Caki2 (cell line): Measurements from ENCODE around the gene PRKAB1. TPM values are rescaled to one million over a fixed set of nuclear protein-coding genes. Genes with fewer than 3 reads are reported as not detected.
A peak's percentile ranks its signal among the peaks of the same experiment; 100 is the strongest.

Experiments used
- DNase-seq: peaks from one replicate; pipeline ENCODE4 v3.0.0-alpha.2; 2015; ENCODE audit warnings: low read depth
- in situ Hi-C: cut with HindIII; loops from 2 replicates; pipeline ENCODE4 v1.10.0; 2016; ENCODE audit warnings: low sequenced_read_pairs, low pct_unique_long_range_greater_than_20kb, mixed read lengths
- total RNA-seq: library from RNA; depleted of rRNA; stranded (reverse); fragments of >200 nt; shearing (Covaris generic); gene quantifications from 2 replicates; pipeline ENCODE4 v1.2.3, GENCODE V29; 2014; ENCODE audit warnings: low replicate concordance

Gene PRKAB1
- total RNA-seq, 1 experiment from 2014 or later = 59.8 TPM

DNA sequence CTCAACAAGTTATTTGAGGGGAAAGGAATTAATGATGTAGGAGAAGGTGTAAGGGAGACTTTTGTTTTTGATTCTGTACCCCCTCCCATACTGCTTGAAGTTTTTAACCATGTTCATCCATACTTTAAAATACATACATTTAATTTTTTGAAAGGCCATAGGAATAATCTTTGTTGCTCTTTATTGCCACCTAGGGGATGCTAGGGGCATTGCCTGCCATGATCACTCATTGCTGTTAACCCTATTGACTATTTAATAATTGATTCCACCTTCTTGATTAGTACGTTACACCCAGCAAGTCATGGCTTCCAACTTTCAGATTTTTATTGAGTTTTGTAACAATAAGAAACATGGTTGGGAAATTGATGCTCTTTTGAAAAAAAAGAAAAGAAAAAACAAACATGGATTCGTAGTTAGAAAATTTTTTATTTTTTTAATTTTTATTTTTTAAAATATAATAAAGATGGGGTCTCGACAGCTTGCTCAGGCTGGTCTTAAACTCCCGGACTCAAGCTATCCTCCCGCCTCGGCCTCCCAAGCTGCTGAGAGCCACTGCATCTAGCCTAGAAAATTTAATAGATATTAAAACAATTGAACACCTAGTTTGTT lies 8.5 kb upstream of the PRKAB1 start:
- in situ Hi-C loops = no loop called here
- no peak for DNase-seq

DNA sequence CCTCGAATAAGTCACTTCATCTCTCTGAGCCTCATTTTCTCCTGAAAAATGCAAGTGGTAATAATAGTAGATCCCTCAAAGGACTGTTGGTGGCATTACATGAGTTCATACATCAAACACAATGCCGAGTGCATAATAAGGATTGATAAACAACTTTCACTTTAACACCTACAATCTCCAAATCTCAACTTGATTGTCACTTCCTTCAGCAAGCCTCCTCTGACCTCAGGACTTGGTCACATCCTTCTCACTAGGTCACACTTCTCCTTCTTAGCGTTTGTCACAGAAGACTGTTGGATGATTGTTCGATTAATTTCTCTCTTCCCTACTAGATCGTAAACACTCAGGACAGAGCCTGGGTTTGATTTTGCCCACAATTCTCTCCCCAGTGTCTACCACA lies 7.9 kb upstream of the PRKAB1 start:
- in situ Hi-C loops = no loop called here
- no peak for DNase-seq

DNA sequence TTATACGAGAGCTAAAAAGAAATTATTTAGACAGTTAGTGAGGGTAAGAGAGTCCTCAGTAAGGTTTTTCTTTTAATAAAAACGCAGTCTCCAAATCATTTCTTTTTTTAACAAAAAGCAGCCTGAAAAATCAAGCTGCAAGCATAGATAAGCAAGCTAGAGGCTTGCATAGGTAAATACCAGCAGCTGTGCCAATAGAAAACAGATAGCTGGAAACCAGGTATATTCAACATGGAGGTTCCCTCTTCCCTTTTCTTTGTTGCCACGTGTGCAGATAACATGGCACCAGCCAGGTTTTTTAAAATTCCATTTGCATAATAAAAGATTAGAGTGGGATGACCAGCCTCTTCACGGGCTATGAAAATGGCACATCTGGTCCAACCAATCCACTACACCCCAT lies 6.1 kb upstream of the PRKAB1 start:
- in situ Hi-C loops = no loop called here

DNA sequence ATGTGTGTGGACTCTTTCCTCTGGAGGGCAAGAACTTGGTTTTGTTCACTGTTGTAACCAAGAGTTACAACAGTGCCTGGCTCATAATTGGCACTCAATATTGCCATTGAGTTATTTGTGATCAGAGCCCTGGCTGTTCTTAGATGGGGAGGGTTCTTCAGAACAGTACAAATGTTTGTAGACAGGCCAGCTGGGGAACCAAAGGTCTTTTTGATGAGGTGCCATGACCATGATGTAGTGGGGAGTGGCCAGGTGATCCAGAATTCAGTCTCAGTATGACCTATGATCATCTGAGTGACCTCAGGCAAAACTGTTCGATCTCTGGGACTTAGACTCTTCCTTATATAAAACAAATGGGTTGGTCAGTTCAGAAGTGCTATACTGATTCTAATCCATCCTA lies 3.3 kb upstream of the PRKAB1 start:
- no peak for DNase-seq
- in situ Hi-C loops = no loop called here

More for the DNA sequence above, 6.1 kb upstream of the PRKAB1 start:
- DNase-seq = no peak

DNA sequence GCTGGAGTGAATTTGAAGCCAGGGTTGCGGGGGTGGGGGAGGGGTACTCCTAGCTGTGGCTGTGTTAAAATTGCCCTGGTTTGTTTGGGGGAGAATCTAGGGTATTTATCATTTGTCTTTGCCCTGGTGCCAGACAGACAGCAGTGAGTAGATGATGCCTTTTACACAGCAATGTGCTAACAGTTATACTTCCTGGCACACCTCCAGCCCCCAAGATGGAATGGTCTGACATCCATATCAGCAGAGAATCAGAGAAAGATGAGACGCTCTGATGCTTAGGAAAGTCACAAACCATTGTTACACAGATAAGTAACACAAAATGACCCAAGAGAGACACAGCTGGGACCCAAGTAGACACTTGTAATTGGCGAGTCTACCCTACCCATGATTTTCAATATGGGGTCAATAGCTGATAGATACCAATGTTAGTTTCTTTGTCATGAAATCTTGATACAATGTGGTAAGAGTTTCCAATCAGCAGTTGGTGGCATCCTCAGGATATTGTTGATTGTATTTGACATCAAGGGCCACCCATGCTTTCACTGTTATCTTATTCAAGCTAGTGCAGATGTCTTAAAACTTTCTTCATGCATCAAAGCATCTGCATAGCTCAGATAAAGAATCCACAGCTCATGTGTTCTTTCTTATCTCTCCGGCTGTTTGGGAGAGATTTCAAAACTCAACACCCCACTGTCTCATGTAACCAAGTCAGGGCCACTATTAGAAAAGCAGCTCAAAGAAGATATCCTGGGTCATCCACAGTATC lies 2.6 kb upstream of the PRKAB1 start:
- in situ Hi-C loops = no loop called here
- no peak for DNase-seq

DNA sequence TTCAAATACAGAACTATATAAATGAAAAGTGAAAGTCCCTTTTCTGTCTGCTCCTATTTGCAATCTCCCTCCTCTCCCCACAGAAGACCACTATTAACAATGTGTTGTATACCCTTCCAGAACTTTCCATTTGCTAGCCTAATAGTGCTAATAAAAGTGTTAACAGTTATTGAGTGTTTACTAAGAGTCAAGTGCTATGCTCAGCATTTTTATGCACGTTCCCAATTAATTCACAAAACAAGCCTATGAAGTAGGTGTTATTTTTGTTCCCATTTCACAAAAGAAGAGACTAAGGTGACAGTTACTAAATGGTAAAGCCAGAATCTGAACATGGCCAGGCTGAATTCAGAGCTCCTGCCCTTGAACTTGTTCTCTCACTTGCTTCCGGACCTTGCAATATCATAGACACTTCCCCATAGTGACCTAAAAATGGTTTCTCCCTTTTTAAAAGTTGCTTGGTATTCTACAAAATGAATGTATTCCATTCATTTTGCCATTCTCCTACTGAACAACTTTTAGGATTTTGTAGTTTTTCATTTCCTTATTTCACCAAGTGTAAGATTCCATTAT lies 1.6 kb upstream of the PRKAB1 start:
- DNase-seq = no peak
- in situ Hi-C loops = no loop called here

DNA sequence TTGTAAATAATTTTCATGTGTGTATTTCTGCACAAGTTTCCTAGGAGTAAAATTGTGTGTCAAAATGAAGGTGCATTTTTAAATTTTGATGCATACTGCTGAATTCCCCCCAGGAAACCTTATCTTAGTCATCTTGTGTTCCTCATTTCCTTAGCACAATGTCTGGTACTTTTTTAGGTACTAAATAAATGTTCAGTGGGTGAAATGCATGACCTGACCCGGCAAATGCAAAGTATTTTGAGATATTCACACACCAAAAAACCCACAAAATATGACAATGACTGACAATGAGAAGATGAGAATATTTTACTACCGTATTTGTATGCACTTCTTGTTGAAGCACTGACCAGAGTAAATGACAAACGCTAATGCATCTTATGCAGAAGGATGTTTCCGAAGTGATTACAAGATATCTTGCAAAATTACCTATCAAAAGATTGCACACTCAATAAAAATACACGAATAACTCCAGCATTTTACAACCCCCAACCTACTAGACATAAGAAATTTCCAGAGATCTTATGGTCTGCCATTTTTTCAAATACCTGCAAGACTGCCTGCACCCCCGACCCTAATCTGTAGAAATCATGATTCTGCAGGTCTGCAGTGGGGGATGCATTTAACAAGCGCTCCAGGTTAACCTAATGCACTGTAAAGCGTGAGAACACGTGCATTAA lies 895 bp upstream of the PRKAB1 start:
- DNase-seq = no peak
- in situ Hi-C loops = no loop called here

DNA sequence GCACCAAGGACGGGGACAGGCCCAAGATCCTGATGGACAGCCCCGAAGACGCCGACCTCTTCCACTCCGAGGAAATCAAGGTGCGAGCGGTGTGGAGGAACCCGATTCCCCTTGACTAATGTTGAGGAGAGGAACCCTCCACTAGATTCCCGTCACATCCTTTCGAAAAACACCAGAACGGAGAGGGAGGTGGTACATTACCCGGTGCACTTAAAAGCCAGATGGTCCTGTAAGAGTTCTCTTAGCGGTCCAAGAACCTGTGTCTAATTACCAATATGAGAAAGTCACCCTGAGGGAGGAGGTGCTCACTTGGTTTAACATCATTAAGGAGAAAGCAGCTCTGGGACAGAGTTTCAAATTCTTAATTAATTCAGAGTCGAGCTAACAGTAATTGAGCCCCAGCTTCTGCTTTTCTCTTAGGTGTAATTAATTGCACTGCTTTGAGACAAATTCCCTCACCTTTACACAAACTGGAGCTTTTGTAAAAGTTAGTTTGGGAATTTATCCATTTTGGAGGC lies 450 bp downstream of the PRKAB1 start:
- in situ Hi-C loops = no loop called here
- DNase-seq = no peak

DNA sequence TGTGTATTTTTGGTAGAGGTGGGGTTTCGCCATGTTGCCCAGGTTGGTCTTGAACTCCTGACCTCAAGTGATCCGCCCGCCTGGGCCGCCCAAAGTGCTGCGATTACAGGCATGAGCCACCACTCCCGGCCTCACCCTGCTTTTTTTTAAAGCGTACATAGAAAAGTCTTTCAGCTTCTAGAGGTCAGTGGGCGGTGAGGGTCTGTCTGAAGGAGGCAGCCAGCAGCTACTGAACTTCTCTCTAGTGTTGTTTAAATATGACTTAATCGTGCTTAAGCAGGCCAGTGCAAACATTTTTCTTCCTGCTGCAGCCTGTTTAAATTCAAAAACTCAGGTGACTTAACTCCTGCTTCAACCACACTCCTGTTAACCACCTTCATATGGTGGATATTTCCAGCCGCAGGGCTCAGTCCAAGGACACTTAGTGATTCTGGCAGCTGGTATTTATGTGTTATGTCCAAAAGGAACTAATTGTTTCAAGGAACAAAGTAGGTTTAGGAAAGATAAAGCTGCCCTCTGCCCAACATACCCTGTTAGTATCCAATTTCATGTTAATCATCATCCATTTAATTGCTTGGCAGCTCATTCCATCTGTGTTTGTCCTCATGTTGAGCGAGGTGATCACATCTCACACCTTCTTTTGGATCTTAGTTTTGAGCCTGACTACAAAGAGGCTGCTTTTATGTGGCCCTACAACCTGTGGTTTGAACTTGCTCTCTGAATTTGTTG lies 2.0 kb downstream of the PRKAB1 start:
- DNase-seq = peak; percentile 94
- in situ Hi-C loops = no loop called here

DNA sequence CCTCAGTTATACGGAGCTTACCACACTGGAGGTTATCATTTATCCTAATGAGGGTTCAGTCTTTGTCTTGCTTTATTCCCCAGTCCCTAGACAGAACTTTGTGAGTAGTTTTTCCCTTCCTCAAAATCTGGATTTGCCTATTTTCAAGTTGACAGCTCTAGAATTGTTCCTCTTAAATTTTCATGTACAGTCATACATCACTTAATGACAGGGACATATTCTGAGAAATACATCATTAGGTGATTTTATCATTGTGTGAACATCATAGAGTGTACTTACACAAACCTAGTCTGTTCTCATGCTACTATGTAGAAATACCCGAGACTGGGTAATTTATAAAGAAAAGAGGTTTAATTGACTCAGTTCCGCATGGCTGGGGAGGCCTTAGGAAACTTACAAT lies 3.1 kb downstream of the PRKAB1 start:
- in situ Hi-C loops = no loop called here
- DNase-seq = no peak

DNA sequence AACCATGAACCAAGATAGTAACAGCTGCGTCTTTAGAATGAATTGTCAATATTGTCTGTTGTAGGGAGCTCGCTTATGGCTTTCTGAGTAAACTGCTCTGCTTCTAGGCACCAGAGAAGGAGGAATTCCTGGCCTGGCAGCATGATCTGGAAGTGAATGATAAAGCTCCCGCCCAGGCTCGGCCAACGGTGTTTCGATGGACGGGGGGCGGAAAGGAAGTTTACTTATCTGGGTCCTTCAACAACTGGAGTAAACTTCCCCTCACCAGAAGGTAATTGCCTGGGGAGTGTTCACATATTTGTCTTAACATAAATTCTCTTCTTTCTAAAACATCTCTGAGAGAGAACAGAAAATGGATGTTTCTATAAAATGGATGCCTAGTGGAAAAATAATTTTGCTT lies 4.3 kb downstream of the PRKAB1 start:
- in situ Hi-C loops = no loop called here
- no peak for DNase-seq

DNA sequence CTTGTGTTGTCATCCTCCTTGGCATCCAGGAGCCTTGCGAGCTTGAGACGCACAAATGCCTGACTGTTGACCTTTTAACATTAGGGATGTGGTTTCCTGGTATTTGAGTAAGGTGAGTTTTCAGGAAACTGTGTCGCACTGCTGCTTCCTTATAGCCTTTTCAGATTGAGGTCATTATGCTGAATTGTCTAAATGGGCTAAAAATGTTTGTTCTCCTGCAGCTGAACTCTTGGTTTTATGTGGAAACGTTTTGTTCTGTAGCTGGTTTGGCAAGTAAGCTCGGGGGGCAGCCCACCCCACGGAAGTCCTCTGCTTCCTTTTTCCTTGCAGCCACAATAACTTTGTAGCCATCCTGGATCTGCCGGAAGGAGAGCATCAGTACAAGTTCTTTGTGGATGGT lies 5.7 kb downstream of the PRKAB1 start:
- in situ Hi-C loops = no loop called here

DNA sequence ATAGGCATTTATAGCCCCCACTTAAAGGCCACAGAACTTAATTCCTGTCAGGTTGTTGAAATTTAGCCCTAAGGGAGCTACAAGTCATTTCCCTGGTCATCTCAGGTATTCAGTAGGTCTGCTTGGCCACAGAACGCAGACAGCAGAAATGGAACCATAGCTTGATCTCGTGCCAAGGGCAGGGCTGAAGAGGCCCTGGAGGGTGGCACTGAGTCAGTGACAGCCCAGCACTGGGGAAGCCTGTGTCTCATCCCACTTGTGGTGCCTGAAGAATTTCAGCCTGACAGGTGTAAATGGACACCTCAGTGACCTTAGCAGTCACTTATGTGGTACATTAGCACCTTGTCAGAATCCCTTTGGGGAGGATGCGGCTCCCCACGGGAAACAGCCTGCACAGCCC lies 6.6 kb downstream of the PRKAB1 start:
- in situ Hi-C loops = no loop called here

More for the DNA sequence above, 5.7 kb downstream of the PRKAB1 start:
- DNase-seq = peak; percentile 62

DNA sequence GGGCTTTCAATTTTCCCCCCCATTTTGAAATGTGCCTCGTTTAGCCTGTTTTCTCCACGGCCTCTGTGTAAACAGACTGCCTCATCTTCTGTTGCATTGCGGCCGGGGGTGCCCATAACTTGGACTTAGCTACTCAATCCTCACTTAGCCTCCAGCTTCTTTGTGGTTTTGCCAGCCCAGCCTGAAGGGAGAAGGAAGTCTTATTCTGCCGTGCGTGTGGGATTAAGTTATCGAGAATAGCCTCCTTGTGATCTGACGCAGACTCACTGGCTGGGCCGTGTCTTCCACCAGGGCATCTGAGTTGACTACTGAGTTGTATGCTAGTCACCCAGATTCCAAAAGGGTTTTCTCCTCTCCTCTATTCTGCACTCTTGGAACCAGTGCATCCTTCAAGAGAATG lies 8.1 kb downstream of the PRKAB1 start:
- in situ Hi-C loops = no loop called here
- no peak for DNase-seq

More for the DNA sequence above, 6.6 kb downstream of the PRKAB1 start:
- DNase-seq = no peak

DNA sequence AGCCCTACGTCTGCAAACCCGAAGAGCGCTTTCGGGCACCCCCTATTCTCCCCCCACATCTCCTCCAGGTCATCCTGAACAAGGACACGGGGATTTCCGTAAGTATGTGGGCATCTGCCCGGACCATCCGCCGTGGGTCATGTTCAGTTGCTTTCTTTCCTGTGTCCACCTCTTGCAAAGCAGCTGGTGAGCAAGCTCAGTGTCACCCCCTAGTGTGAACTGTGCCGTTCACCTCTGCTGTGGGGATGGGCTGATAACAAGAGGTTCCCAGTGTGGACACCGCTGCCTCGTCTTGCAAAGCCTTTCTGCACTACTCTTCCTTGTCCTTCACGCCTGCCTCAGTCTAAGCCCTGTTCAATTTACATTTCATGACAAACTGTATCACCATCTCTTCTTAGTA lies 8.6 kb downstream of the PRKAB1 start:
- in situ Hi-C loops = no loop called here
- no peak for DNase-seq

DNA sequence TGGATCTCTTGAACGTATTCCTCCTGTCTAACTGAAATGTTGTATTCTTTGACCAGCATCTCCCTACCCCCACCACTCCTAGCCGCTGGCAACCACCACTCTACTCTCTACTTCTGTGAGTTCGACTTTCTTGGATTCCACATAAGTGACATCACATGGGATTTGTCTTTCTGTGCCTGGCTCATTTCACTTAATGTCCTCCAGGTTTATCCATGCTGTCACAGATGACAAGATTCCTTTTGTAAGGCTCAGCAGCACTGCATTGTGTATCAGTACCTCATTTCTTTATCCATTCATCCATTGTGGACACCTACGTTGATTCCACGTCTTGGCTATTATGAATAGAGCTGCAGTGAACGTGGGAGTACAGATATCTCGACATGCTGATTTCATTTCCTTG lies 10.5 kb downstream of the PRKAB1 start:
- in situ Hi-C loops = no loop called here
- peak; percentile 39 for DNase-seq

DNA sequence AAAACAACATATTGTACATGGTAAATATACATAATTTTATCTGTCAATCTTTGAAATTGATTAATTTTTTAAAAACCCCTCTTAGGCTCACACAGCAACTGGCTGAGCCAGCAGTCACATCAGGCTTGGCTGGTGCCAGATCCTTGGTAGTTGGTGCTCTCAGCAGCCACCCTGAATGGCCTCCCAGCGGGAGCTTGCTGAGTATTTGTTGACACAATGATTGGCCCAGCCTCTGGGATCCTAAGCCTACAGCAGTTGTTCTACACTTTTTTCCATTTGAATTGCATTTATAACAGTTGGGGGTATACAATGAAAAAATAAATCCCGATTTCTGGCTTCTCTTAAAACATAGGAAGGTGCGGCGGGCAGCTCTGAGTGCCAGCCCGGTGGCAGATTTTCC lies 11.1 kb downstream of the PRKAB1 start:
- in situ Hi-C loops = no loop called here
- DNase-seq = no peak

DNA sequence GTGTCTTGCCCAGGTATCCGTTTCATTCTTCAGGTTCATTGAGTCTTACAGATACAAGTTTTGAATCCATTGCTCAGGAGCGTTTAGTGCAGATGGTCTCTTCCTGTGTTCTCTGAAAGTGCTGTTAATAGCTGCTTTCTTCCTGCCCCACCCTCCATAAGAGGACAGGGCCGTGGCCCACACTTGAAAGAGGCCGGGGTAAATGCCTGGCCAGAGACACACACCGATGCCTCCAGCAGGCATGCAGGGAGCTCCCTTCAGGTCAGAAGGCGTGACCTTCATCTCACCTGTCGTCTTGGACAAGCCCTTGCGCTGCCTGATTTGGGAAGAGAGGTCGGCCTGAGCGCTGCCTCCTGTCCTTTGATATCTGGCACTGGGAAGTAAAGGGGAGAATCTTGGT lies 11.6 kb downstream of the PRKAB1 start:
- in situ Hi-C loops = no loop called here
- no peak for DNase-seq
